GM04503 (cell line): Measurements from ENCODE around the gene IPO11.
"Not testable (repeated sequence)": the region's sequence is repeated elsewhere in the genome, so short reads cannot be mapped to it uniquely, and the experiment has no call there.

Experiments used
- DNase-seq: peaks from one replicate; pipeline ENCODE4 v3.0.0-alpha.2; 2012; ENCODE audit warnings: low read depth

The IPO11 gene

DNA sequence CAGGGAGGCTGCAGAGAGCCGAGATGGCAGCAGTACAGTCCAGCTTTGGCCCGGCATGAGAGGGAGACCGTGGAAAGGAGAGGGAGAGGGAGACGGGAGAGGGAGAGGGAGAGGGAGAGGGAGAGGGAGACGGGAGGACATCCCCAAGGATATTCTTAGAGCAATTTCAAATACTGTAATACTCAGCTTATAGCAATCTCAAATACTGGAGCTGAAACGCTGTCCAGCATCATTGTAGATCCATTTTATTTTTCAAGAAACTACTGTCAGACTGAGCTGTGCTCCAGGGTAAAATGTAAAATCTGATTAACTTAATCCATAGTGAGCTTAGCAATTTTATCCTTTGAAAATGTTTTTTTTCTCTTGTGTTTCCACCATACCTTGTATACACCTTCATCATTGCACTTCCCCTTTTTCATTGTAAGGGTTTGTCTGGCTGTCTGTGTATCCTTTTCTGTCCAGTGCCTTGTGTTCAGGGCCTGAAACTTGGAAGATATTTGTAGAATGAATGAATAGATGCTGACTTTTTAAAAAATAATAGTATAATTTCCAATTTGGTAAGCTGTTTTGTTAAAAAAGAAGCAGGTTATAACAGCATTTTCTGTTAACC is 102.1 kb downstream of the IPO11 start:
- DNase-seq = no peak

DNA sequence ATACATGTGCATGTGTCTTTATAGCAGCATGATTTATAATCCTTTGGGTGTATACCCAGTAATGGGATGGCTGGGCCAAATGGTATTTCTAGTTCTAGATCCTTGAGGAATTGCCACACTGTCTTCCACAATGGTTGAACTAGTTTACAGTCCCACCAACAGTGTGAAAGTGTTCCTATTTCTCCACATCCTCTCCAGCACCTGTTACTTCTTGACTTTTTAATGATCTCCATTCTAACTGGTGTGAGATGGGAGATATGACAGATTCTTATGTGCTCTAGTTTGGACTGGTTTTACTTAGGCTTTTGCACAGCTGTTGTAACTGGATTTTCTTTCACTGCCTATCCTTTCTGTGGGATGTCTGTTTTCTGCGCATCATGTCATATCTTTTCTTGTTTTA is 108.2 kb downstream of the IPO11 start:
- not testable (repeated sequence) for DNase-seq

DNA sequence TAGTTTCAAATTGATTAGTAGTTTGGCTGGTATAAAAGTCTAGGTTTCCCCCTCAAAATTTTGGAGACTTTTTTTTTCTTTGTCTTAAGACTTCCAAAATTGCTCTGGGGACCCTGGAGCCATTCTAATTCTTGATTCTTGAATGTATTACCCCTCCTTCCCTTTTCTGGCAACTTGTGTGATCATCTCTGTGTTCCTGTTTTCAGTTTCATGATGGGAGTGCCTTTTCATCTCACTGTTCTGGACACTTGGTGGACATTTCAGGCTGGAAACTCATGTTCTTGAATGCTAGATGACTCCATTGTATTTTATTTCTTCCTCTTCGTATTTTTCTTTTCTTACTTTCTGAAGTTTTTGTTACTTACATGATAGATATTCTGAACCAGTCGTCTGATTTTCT is 108.8 kb downstream of the IPO11 start:
- DNase-seq = no peak

DNA sequence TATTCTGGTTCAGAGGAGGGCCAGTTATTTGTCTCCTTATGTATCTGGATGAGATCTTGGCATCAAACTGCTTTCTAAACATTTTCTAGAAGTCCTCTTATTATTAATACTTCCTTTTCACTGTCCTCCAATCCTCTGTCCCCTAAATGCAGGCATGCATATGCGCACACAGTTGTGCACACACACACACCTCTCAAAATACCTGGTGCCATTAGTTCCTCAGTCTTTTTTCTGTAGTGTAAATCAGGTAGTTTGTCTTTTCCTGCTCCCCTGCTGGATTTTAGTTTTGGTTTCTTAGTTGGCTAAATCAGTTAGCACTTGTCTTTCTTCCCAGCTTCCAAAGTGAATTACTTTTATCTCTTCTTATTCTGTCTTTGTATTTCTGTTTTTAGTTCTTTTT is 110.2 kb downstream of the IPO11 start:
- DNase-seq = no peak

DNA sequence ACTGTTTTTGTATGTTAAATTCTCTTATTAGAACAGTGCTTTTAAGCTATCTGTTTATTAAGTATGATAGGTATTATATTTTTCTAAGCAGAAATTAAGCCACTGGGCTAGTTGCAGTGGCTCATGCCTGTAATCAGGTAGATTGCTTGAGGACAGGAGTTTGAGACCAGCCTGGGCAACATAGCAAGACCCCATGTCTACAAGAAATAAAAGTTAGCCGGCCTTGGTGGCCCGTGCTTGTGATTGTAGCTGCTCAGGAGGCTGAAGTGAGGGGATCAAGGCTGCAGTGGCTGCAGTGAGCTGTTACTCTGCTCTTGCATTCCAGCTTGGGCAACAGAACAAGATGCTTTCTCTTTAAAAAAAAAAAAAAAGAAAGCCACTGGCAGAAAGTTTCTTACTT is 121.0 kb downstream of the IPO11 start:
- DNase-seq = no peak

DNA sequence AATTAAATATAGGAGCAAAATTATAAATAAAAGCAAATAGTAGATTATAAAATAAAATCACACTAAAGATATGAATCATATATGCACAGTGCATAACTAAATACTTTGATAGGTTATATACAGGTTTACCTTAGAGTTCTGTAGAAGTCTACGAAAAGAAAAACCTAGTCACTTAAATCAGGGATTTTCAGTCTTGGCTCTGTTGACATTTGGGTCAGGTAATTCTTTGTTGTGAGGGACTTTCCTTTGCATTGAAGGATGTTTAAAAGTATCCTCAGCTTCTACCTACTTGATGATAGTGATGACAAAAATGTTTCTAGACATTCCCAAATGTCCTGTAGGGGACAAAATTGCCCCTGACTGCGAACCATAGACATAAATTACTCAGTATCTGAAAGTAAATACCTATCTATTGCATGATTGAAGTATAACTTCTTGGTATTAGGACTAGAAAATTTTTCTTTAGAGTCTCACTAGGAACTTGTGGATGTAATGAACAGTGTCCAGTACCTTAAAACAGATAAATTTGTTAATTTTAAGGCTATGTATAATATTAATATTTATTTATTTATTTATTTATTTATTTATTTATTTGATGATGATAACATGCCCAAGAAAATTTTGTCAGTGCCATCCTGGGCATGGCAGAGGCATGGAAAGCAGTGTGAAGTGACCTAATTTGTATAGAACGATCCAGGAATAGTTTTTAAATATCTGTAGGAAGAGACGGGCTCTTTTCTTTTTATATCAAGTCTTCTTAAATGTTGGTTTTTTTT is 122.1 kb downstream of the IPO11 start:
- no peak for DNase-seq

DNA sequence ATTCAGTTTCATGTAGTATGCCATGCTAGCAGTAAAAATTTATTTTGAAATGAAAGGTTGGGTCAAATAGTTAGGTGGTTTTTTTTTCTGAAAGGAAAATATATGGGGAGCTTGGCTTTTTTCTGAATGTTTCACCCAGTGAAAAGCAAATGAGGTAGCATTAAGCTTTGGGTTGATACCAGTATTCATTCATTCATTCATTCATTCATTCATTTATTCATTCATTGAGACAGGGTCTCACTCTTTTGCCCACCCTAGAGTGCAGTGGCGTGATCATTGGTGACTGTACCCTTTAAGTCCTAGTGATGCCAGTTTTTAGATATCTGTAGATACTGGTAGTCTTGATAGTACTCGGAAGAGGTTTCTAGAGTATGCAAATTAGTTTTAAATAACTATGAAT is 123.7 kb downstream of the IPO11 start:
- no peak for DNase-seq

DNA sequence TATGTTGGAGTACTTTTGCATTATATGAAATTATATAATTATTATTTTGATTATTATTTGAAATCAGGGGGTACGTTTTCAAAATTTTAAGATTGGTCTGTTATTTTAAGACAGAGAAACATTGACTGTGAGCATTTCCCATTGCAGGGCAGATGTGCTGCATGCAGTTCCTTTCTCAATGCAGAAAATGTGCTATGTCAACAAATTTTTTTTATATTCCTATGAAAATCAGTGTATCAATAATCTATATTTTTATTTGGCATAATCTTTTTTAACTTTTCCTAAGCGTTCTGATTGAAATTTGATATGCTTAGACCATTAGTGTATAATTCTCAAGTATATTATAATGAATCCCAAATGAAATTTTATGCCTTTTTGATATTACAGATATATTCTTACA is 124.2 kb downstream of the IPO11 start:
- DNase-seq = no peak

DNA sequence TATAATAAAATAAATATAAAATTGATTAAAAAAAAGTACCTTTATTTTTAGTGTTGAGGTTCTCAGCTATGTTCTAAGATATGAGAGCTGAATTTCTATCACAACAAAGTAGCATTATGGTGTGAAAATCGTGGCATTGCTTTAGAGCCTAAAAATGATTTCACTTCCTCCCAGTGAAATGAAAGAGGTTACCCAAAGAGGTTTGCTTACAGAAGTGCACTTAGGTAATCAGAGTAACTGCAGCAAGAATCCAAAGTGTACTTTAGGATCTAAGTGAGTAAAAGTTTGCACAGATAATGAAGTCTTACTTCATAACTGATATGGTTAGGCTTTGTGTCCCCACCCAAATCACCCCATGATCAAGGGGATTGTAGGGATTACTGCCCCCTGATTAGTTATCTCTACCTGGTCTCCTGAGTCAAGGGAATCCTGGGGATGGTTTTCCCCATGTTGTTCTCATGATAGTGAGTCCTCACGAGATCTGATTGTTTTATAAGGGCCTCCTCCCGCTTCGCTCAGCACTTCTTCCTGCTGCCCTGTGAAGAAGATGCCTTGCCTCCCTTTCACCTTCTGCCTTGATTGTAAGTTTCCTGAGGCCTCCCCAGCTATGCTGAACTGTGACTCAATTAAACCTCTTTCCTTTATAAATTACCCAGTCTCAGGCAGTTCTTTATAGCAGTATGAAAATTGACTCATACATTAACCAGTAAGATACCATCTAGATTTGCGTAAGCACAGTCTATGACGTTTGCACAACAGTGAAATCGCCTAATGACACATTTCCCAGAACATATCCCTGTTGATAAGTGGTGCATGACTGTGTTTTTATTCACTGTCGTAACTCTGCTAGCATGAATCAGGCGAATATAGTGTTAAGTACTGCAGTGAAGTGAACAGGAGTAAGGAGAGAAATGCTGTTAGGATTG is 125.7 kb downstream of the IPO11 start:
- peak; percentile 3 for DNase-seq

DNA sequence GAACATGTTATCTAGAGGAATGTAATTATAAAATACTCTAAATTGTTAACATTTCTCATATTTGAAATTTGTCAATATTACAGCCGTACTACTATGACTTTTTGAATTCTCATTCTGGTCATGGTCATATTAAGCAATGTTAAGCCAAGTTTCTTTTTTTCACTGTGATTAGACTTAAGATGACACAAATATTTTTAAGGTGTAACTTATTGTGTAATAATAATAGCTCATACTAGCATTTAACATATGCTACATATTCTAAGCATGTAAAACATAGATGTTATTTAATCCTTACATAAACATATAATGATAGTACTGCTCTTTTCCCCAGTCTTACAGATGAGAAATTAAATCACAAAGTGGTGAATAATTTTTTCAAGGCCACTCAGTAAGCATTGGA is 130.2 kb downstream of the IPO11 start:
- no peak for DNase-seq

DNA sequence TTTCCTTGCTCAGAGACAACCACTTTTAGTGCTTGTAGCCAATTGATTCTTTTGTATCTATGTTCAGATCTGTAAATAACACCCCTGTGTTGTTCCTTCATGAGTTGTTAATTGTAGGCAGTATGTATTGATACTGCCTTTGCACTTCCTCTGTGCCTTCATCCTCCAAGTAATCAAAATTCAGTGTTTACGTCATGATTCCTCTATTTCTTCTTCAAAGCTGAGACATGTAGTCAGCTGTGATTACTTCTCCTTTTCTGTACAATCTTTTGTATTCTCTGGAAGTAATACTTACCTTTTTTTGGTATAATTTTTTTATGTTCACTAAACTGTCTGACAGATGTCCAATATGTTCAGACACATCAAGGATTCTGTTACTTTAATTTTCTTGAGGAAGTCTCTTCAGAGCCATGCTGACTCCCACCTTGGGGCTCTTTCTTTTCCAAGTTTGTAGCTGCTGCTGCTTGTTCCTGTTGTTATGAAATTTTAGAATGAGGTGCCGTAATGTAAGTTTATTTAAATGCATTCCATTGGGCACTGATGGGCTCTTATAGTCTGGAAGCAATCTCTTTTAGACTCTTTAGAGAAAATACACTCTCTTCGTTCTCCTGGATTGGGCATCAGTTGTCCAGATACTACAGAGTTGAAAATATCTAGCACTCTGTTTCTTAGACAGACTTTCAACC is 135.5 kb downstream of the IPO11 start:
- no peak for DNase-seq

DNA sequence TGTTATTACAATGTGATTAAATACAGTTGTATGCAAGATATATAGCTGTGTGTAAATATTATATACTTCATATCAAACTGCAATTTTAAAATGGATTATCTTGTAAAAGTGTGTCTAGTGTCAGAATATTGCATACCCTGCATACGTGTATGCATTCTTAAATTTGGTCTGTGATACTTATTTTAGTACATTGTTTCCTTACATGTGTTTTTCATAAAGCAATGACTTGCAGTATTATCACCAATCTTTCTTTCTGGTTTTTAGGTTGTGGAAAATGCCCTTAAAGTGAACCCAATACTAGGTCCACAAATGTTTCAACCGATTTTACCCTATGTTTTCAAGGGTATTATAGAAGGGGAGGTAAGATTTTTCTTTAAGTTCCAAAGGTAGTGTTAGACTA is 137.5 kb downstream of the IPO11 start:
- no peak for DNase-seq

DNA sequence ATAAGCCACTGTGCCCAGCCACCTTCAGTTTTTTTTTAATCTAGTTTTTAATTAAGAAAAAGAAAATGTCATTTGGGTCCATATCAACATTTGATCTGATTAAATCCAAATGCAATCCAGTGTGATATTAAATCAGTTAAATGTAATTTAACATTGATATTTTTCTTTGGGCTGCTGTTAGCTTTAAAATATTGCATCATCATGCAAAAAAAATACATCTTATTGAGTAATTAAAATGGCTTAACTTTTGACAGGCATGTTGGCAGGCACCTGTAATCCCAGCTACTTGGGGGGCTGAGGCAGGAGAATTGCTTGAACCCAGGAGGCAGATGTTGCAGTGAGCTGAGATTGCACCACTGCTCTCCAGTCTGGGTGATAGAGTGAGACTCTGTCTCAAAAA is 143.4 kb downstream of the IPO11 start:
- no peak for DNase-seq

DNA sequence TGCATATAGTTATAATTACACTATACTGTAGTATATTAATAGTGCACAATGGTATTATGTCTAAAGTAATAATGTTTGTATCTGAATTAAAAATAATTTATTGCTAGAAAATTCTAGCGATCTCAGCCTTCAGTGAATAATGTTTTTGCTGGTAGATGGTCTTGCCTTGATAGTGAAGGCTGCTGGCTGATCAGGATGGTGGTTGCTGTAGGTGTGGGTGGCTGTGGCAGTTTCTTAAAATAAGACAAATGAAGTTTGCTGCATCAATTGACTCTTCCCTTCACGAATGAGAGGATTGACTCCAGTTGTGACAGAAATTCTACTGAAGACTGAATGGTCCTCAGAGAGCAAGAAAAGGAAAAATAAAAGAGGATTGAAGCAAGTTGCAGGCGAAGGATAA is 146.4 kb downstream of the IPO11 start:
- no peak for DNase-seq

DNA sequence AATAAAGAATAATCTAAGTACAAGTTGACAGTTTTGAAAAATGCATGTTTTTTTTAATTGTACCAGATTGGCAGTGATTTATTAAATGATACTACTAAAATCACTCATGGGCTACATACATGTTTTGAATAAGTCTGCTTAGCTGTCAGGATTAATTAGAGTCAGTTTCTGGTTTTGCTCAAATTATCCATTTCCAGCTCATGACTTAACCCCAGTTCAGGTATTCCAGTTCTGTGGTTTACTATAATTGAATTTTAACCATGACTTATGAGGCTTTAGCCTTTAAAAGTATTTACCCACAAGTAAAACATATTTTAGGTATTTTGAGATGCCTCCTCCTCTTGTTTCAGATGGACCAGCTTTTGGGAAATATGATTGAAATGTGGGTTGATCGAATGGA is 148.2 kb downstream of the IPO11 start:
- no peak for DNase-seq

DNA sequence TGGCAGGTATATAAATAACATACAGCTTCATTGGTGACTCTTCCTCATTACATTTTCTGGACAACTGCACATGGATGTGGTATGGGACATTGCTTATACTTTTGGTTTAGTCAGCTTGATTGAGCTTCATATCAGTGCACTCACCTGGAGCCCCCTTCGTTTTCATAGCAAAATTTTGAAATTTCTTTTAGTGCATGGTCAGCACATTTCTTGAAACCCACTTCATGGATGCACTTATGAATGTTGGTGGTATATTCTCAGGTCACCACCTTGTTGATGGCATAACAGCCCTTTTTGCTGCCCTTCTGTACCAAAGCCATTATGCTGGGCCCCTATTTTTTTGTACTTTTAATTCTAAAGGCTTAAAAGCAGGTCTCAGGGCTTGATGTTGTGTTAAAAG is 149.3 kb downstream of the IPO11 start:
- DNase-seq = no peak

DNA sequence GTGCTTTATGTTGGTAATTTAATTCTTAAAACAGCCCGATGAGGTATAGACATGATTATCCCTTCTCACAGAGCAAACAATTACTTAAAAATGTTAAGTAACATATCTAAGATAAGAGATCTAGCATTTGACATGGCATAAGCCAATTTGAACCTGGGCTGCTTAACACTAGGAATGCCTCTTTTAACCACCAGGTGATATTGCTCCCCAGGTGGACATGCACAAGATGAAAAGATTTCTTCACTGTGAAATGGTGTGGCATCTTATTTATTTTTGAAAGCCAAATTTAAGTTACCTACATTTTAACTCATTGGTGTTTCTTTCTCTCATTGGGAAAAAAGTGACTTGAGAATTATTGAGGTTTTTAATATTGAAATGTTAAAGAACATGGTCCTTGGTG is 150.3 kb downstream of the IPO11 start:
- DNase-seq = no peak

DNA sequence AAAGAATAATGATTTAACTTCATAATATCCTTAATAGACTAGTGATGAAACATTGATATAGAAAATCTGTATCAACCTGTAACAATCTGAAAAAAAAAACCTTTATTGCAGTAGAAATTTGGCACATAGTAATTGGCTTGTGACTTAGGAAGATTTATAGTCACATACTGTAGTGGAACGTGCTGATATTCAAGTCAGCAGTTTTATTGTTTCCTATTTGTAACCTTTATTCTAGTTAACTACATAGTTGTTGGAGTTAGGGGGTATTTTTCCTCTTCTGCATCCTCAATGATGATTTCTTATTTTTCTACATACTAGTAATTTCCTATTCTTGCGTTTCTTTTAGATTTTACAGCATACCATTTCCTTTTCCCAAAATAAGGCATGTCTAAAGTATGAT is 151.5 kb downstream of the IPO11 start:
- no peak for DNase-seq

DNA sequence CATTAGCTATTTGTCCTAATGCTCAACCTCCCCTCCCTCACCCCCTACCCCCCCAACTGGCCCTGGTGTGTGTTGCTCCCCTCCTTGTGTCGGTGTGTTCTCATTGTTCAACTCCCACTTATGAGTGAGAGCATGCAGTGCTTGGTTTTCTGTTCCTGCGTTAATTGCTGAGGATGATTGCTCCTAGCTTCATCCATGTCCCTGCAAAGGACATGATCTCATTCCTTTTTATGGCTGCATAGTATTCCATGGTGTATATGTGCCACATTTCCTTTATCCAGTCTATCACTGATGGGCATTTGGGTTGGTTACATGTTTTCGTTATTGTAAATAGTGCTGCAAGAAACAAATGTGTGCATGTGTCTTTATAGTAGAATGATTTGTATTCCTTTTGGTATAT is 153.2 kb downstream of the IPO11 start:
- not testable (repeated sequence) for DNase-seq

DNA sequence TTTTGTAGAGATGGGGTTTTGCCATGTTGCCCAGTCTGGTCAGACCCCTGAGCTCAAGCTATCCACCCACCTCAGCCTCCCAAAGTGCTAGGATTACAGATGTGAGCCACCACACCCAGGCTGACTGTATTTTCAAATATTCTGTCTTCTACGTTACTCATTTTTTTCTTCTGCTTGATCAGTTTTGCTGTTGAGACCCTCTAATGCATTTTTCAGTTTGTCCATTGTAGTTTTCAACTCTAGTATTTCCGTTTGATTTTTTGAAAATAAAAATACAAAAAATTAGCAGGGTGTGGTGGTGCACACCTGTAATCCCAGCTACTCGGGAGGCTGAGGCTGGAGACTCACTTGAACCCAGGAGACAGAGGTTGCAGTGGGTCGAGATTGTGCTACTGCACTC is 155.6 kb downstream of the IPO11 start:
- DNase-seq = no peak

DNA sequence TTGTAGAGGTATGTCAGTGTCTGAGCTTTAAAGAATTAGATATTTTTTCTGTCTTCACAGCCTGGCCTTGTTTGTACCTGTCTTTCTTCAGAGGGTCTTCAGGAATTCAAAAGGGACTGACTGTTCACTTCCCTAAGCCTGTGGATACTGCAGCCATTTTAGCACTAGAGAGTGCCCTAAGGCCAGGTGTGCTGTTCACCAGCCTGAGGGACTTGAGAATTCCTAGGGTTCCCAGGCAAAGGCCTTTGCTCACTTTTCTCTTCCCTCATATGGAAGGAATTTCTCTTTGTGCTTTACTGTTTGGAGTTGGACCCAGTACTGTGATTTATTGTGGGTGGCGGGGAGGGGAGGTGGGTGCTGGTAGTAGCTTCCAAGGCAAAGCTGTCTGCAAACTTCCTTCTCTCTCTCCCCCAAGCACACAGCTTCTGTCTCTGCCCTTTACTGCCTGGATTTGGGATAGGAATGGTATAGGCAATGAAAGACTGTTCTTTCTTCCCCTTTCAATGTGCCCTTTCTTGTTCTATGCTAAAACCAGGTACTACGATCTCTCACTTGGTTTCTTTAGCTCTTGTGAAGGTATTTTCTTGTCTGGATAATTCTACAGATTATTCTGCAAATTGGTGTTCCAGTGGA is 156.4 kb downstream of the IPO11 start:
- DNase-seq = no peak

DNA sequence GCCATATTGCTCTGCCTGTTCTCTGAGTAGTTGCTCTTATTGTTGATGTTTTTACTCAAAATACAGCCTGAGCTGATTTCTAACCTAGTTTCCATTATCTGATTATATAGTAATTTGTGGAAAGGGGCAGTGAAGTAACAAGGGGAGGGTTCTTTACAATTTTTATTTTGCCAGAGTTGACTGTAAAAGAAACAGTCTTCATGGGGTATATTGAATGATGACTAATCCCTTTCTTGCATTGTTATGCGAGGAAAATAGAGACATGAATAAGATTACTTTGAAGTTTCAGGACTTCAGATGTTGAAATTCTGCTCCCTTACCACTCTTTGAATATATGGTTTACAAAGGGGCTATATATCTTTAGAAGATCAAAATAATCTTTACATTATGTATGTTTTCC is 156.9 kb downstream of the IPO11 start:
- no peak for DNase-seq
